HUES64 (cell line): ENCODE data around the gene FAM187B. TPM values are rescaled to one million over a fixed set of nuclear protein-coding genes. Genes with fewer than 3 reads are reported as not detected.
A peak's percentile ranks its signal among the peaks of the same experiment; 100 is the strongest.

Source experiments
- H3K27ac ChIP-seq: 2 replicates; pipeline ENCODE4 v1.7.0; 2013; ENCODE audit warnings: low read depth, low read length, inconsistent platforms
- H3K27me3 ChIP-seq: 2 replicates; pipeline ENCODE4 v1.6.1; 2013; ENCODE audit warnings: mild to moderate bottlenecking, low read length; ENCODE audit not compliant: insufficient read depth
- H3K36me3 ChIP-seq: 2 replicates; pipeline ENCODE4 v1.6.1; 2013; ENCODE audit warnings: mild to moderate bottlenecking, low read length; ENCODE audit not compliant: insufficient read depth
- H3K4me1 ChIP-seq: 2 replicates; pipeline ENCODE4 v1.6.1; 2013; ENCODE audit warnings: mild to moderate bottlenecking, low read length, moderate library complexity; ENCODE audit not compliant: insufficient read depth
- H3K4me3 ChIP-seq: 2 replicates; pipeline ENCODE4 v1.5.1; 2013; ENCODE audit warnings: mild to moderate bottlenecking, low read length, moderate library complexity
- H3K9ac ChIP-seq: 2 replicates; pipeline ENCODE4 v1.6.1; 2013; ENCODE audit warnings: mild to moderate bottlenecking, low read depth, low read length
- H3K9me3 ChIP-seq: 2 replicates; pipeline ENCODE4 v1.6.1; 2013; ENCODE audit warnings: low read depth, low read length; ENCODE audit not compliant: insufficient read depth
- WGBS: fragments of 150-250, 120-280 bp; methylation state at CpG from one replicate; pipeline ENCODE4 v1.1.7; 2013; ENCODE audit warnings: missing lambda C conversion rate; 5-methylcytosine and 5-hydroxymethylcytosine counted together
- polyA plus RNA-seq, 2 experiments: library from polyadenylated mRNA; stranded (reverse); fragments of 50-300 nt; gene quantifications; one replicate each; pipeline ENCODE4 v1.2.3, GENCODE V29; 2013

FAM187B gene
- polyA plus RNA-seq (2013, experiment 1 of 2) = not detected
- polyA plus RNA-seq (2013, experiment 2 of 2) = not detected

- Histone ChIP-seq H3K27ac (no peak within 1 kb of the TSS), H3K4me1 (peaks cover 6% of the 10 kb centered on the region; the same call in 1 of the 2 replicates), H3K36me3 (no peaks in the 10 kb centered on the region), H3K27me3 (no peaks in the 10 kb centered on the region), H3K4me3 (no peak within 1 kb of the TSS), H3K9ac (no peak within 1 kb of the TSS), H3K9me3 (no peaks in the 10 kb centered on the region)
- WGBS = 90% methylated on average over 14 of the region's 14 CpGs
Observed at GRCh38 chr19:35228177-35228930, at the start of gene FAM187B. TSS of gene FAM187B (minus strand) at chr19:35228739. CDS start at chr19:35228680, 59 bp downstream.

DNA sequence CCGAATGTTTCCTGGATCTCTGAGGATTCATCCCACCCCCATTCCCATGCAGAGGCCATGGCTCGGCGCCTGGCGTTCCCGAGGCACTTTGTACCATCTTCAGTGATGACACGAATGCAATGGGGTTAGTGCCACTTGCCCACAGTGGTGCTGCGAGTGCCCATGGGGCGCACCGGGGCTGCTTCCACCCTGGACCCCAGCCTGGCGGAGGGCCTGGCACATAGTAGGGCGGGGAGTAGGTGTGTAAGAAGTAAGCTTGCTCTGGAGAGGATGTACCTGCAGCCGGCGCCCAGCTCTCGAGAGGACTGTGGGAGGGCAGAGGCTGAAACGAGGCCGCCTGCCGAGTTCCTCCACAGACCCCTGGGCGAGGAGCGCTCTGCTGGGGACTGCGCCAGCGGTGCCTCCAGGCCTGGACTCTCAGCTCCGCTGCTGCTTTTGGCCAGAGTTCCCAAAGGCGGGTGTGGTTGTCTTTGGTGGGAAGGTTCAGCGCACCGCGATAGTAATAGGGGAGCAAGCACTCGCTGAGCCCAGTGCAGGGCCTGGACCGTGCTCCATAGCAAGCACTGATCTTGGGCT is 48.3 kb upstream of the FAM187B start:
- Histone ChIP-seq H3K36me3 (peaks cover 63% of the 10 kb centered on the region), H3K27ac (no peak overlapping the region), H3K4me1 (no peaks in the 10 kb centered on the region)

GRCh38 chr19:35274323-35274722 is 45.8 kb upstream of the FAM187B start:
- H3K9ac ChIP-seq = no peak overlapping the region
- 0 out of 2 replicates have a peak, but pooled peaks cover 3% of the 10 kb centered on the region for H3K4me1 ChIP-seq
- no peaks in the 10 kb centered on the region for H3K9me3 ChIP-seq
- no peak overlapping the region for H3K4me3 ChIP-seq
- H3K27me3 ChIP-seq = no peaks in the 10 kb centered on the region
- no peak overlapping the region for H3K27ac ChIP-seq
- over 99% methylated on average over 5 of the region's 5 CpGs for WGBS
- peaks cover 81% of the 10 kb centered on the region for H3K36me3 ChIP-seq

More for the DNA sequence above, 48.3 kb upstream of the FAM187B start:
- no peak overlapping the region for H3K4me3 ChIP-seq
- H3K9ac ChIP-seq = no peak overlapping the region
- no peaks in the 10 kb centered on the region for H3K9me3 ChIP-seq
- 96% methylated on average over 28 of the region's 28 CpGs for WGBS
- no peaks in the 10 kb centered on the region for H3K27me3 ChIP-seq

DNA sequence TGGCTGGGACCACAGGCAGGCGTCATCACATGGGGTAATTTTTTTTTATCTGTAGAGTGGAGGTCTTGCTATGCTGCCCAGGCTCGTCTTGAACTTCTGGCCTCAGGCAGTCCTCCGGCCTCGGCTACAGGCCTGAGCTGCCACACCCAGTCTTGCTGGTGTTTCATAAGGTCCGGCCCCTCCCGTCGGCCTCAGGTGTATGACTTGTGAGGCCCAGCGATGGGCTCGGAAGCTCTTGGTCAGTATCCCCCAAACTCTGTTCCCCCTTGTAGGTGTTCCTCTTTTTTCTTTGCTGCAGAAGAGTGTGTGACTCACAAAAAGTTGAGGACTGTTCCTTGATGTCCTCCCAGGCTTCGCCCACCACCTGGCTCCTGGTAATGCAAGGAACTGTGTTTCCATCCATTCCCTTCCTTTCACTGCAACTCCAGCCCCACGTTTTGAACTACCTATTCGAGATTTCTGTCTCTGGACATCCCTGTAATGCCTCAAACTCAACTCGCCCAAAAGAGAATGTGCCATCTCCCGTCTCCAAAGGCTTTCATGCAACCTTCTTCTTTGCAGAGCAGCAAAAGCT is 45.2 kb upstream of the FAM187B start:
- Histone ChIP-seq H3K4me1 (0 out of 2 replicates have a peak, but pooled peaks cover 3% of the 10 kb centered on the region), H3K27ac (no peak overlapping the region), H3K9me3 (no peaks in the 10 kb centered on the region), H3K4me3 (no peak overlapping the region), H3K27me3 (no peaks in the 10 kb centered on the region), H3K36me3 (peaks cover 77% of the 10 kb centered on the region), H3K9ac (no peak overlapping the region)
- WGBS = 83% methylated on average over 14 of the region's 14 CpGs

- Histone ChIP-seq H3K9me3 (no peaks in the 10 kb centered on the region), H3K4me3 (no peak overlapping the region), H3K27ac (no peak overlapping the region), H3K27me3 (no peaks in the 10 kb centered on the region), H3K9ac (no peak overlapping the region), H3K36me3 (peaks cover 71% of the 10 kb centered on the region), H3K4me1 (0 out of 2 replicates have a peak, but pooled peaks cover 3% of the 10 kb centered on the region)
- WGBS = 90% methylated on average over 10 of the region's 10 CpGs
Observed at GRCh38 chr19:35272954-35273649, 44.6 kb upstream of the FAM187B start.

- Histone ChIP-seq H3K27me3 (no peaks in the 10 kb centered on the region), H3K36me3 (peaks cover 65% of the 10 kb centered on the region), H3K9ac (no peak overlapping the region), H3K4me3 (no peak overlapping the region), H3K9me3 (no peaks in the 10 kb centered on the region), H3K4me1 (0 out of 2 replicates have a peak, but pooled peaks cover 3% of the 10 kb centered on the region), H3K27ac (no peak overlapping the region)
- WGBS = 96% methylated on average over 16 of the region's 16 CpGs
Observed at GRCh38 chr19:35272122-35272719, 43.7 kb upstream of the FAM187B start.

GRCh38 chr19:35271546-35271945 is 43.0 kb upstream of the FAM187B start:
- Histone ChIP-seq H3K9ac (no peak overlapping the region), H3K4me3 (no peak overlapping the region), H3K27ac (no peak overlapping the region), H3K27me3 (no peaks in the 10 kb centered on the region), H3K36me3 (peaks cover 64% of the 10 kb centered on the region), H3K4me1 (0 out of 2 replicates have a peak, but pooled peaks cover 3% of the 10 kb centered on the region), H3K9me3 (no peaks in the 10 kb centered on the region)
- 95% methylated on average over 7 of the region's 7 CpGs for WGBS

GRCh38 chr19:35270381-35270811 is 41.9 kb upstream of the FAM187B start:
- WGBS = 93% methylated on average over 16 of the region's 16 CpGs
- Histone ChIP-seq H3K27me3 (no peaks in the 10 kb centered on the region), H3K36me3 (peaks cover 65% of the 10 kb centered on the region), H3K4me3 (peak overlapping the region; percentile 82; the same call in 1 of the 2 replicates), H3K4me1 (0 out of 2 replicates have a peak, but pooled peaks cover 3% of the 10 kb centered on the region), H3K27ac (no peak overlapping the region), H3K9ac (no peak overlapping the region), H3K9me3 (no peaks in the 10 kb centered on the region)

DNA sequence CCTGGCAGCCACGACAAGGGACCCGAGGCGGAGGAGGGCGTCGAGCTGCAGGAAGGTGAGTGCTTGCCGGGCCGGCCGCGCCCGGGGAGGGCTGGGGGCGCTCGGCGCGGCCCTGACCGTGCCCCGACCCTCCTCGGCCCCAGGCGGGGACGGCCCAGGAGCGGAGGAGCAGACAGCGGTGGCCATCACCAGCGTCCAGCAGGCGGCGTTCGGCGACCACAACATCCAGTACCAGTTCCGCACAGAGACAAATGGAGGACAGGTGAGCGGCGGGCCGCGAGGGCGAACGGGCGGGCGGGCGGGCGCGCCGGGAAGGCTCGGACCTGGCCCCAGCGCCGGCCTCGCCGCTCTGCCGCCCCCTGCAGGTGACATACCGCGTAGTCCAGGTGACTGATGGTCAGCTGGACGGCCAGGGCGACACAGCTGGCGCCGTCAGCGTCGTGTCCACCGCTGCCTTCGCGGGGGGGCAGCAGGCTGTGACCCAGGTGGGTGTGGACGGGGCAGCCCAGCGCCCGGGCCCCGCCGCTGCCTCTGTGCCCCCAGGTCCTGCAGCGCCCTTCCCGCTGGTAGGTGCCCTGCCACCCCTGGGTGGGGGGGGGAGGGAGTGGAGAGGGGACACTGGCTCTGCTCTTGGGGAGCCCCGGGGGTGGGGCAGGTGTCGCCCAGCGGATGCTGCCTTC is 41.0 kb upstream of the FAM187B start:
- peaks cover 65% of the 10 kb centered on the region for H3K36me3 ChIP-seq
- 4% methylated on average over 66 of the region's 66 CpGs for WGBS
- H3K27ac ChIP-seq = peak overlapping the region; percentile 93; the same call in 1 of the 2 replicates

More for the DNA sequence above, 41.0 kb upstream of the FAM187B start:
- 0 out of 2 replicates have a peak, but pooled peaks cover 3% of the 10 kb centered on the region for H3K4me1 ChIP-seq
- H3K27me3 ChIP-seq = no peaks in the 10 kb centered on the region
- no peaks in the 10 kb centered on the region for H3K9me3 ChIP-seq
- peak overlapping the region; percentile 96 for H3K9ac ChIP-seq
- H3K4me3 ChIP-seq = peak overlapping the region; percentile 82
